Suppressor macrophage (primary cell): Measurements from ENCODE around the gene SHISAL2A.
A peak's percentile ranks its signal among the peaks of the same experiment; 100 is the strongest.
"Not testable (repeated sequence)": the region's sequence is repeated elsewhere in the genome, so short reads cannot be mapped to it uniquely, and the experiment has no call there.

Experiments
- DNase-seq, 4 experiments: peaks; one replicate each; pipeline ENCODE4 v3.0.0-alpha.2; 2020 to 2022

The SHISAL2A gene

GRCh38 chr1:52684545-52684944, 51.6 kb downstream of the SHISAL2A start:
- DNase-seq, result no peak

GRCh38 chr1:52686261-52686751, 53.3 kb downstream of the SHISAL2A start:
- DNase-seq, result peak; percentile 72 to 86 (median 80)

- no peak for DNase-seq
Observed at GRCh38 chr1:52686830-52687229, 53.9 kb downstream of the SHISAL2A start.

GRCh38 chr1:52691821-52692220, 58.9 kb downstream of the SHISAL2A start:
- no peak for DNase-seq

- DNase-seq, result no peak
Observed at GRCh38 chr1:52692697-52693096, 59.7 kb downstream of the SHISAL2A start.

- DNase-seq, result not testable (repeated sequence)
Observed at GRCh38 chr1:52693351-52693750, 60.4 kb downstream of the SHISAL2A start.

- DNase-seq, result no peak
Observed at GRCh38 chr1:52693843-52694242, 60.9 kb downstream of the SHISAL2A start.

- DNase-seq, result no peak
Observed at GRCh38 chr1:52695627-52696026, 62.7 kb downstream of the SHISAL2A start.

GRCh38 chr1:52697795-52698674, 65.1 kb downstream of the SHISAL2A start, which contains the start of gene COA7:
COA7 (minus strand) TSS chr1:52698347; CDS start chr1:52698326, 21 bp downstream.
- peak; percentile 86 to 97 (median 92) for DNase-seq

- peak; percentile 89 to 95 (median 93) for DNase-seq
Observed at GRCh38 chr1:52702886-52703787, 70.2 kb downstream of the SHISAL2A start.

- no peak for DNase-seq
Observed at GRCh38 chr1:52706136-52706670, 73.2 kb downstream of the SHISAL2A start.
